C4-2B (cell line): Measurements from ENCODE around the gene AGT.
"Not testable (repeated sequence)": the region's sequence is repeated elsewhere in the genome, so short reads cannot be mapped to it uniquely, and the experiment has no call there.

Experiments used
- H3K27ac ChIP-seq: fragments of 450-650 bp; 2 replicates; pipeline ENCODE4 v1.5.1; 2017
- CTCF ChIP-seq: fragments of 450-650 bp; conservative IDR thresholded peaks from 2 replicates; pipeline ENCODE4 v1.5.1; 2017; ENCODE audit warnings: mild to moderate bottlenecking
- ZFX ChIP-seq: fragments of 450-650 bp; IDR thresholded peaks from 2 replicates; pipeline ENCODE4 v1.6.1; 2017

AGT gene

GRCh38 chr1:230717251-230717650 is 3.3 kb upstream of the AGT start:
- H3K27ac ChIP-seq: no peak overlapping the region
- no peak for TF ChIP-seq ZFX
- no peak for TF ChIP-seq CTCF

GRCh38 chr1:230716453-230716852 is 2.5 kb upstream of the AGT start:
- not testable (repeated sequence) for H3K27ac ChIP-seq

GRCh38 chr1:230715510-230715909 is 1.6 kb upstream of the AGT start:
- no peak for TF ChIP-seq CTCF
- TF ChIP-seq ZFX: no peak
- H3K27ac ChIP-seq: no peak overlapping the region

- TF ChIP-seq ZFX (no peak), CTCF (no peak)
- 0 out of 2 replicates have a peak overlapping the region, but pooled peaks have one; percentile 6 for H3K27ac ChIP-seq
Measured at GRCh38 chr1:230713547-230713914, 391 bp downstream of the AGT start.

- TF ChIP-seq ZFX (no peak), CTCF (no peak)
- no peak overlapping the region for H3K27ac ChIP-seq
Measured at GRCh38 chr1:230713138-230713537, 784 bp downstream of the AGT start.

GRCh38 chr1:230712470-230712942 is 1.4 kb downstream of the AGT start:
- TF ChIP-seq ZFX (no peak), CTCF (no peak)
- H3K27ac ChIP-seq: no peak overlapping the region

GRCh38 chr1:230711245-230711644 is 2.7 kb downstream of the AGT start:
- H3K27ac ChIP-seq: no peak overlapping the region
- TF ChIP-seq CTCF (no peak), ZFX (no peak)

- H3K27ac ChIP-seq: no peak overlapping the region
- TF ChIP-seq ZFX: no peak
- no peak for TF ChIP-seq CTCF
Measured at GRCh38 chr1:230710543-230710904, 3.4 kb downstream of the AGT start.
